Measurements from ENCODE around the gene SCNN1A. TPM values are rescaled to one million over a fixed set of nuclear protein-coding genes. Genes with fewer than 3 reads are reported as not detected.

The SCNN1A gene
- total and polyA plus RNA-seq, 2 of the 13 experiments (the other 11 are each of a cell fraction or from before 2014, with no cell fraction given): 1.5 to 14.6 TPM

- TF ChIP-seq ZNF557 (CRISPR knock-in tag; IDR thresholded peaks at IDR 0.05) (no peak), CENPX (CRISPR knock-in tag; IDR thresholded peaks at IDR 0.05) (no peak), MLLT10 (CRISPR knock-in tag; IDR thresholded peaks at IDR 0.05) (no peak), MYC (CRISPR knock-in tag; IDR thresholded peaks at IDR 0.05; ENCODE audit: borderline replicate concordance) (peak; percentile 76), CBX1 (IDR thresholded peaks at IDR 0.05; ENCODE audit: low read depth) (peak; percentile 23), FUBP1 (CRISPR knock-in tag; IDR thresholded peaks at IDR 0.05; ENCODE audit: borderline replicate concordance) (no peak), MIXL1 (CRISPR knock-in tag; IDR thresholded peaks at IDR 0.05) (peak; percentile 12; the same call in 1 of the 2 replicates), HBP1 (CRISPR knock-in tag; IDR thresholded peaks at IDR 0.05; ENCODE audit: low read depth) (no peak), MTF1 (CRISPR knock-in tag; IDR thresholded peaks at IDR 0.05) (no peak), ZBTB14 (CRISPR knock-in tag; IDR thresholded peaks at IDR 0.05) (no peak), BCL6 (CRISPR knock-in tag; IDR thresholded peaks at IDR 0.05) (peak; percentile 62; the same call in 1 of the 2 replicates), FOXK2 (IDR thresholded peaks at IDR 0.05) (no peak), MED1 (CRISPR knock-in tag; IDR thresholded peaks at IDR 0.05) (peak; percentile 87), EED (CRISPR knock-in tag; IDR thresholded peaks at IDR 0.05) (0 out of 2 replicates have a peak, but pooled peaks have one; percentile 66), ZIK1 (CRISPR knock-in tag; IDR thresholded peaks at IDR 0.05; ENCODE audit: borderline replicate concordance, low read depth) (peak; percentile 69; the same call in 1 of the 2 replicates), ZNF569 (CRISPR knock-in tag; IDR thresholded peaks at IDR 0.05; ENCODE audit: borderline replicate concordance) (peak; percentile 83; the same call in 1 of the 2 replicates), RFX5 (IDR thresholded peaks at IDR 0.05; ENCODE audit: low read depth, low read length) (no peak), ARID5B (CRISPR knock-in tag; IDR thresholded peaks at IDR 0.05) (peak; percentile 76), KMT2A (CRISPR knock-in tag; IDR thresholded peaks at IDR 0.05) (peak; percentile 65), ZNF556 (CRISPR knock-in tag; IDR thresholded peaks at IDR 0.05; ENCODE audit: borderline replicate concordance) (peak; percentile 89), ASH2L (IDR thresholded peaks at IDR 0.05; ENCODE audit: insufficient read length, low read depth, low read length) (peak; percentile 82)
Observed at GRCh38 chr12:6363330-6364043, 11.9 kb downstream of the SCNN1A start (continued).

Measured in HepG2 (cell line).